GM23248 (cell line): ENCODE results near the gene COL4A5. TPM values are rescaled to one million over a fixed set of nuclear protein-coding genes. Genes with fewer than 3 reads are reported as not detected.

Experiments used
- DNase-seq: peaks from one replicate; pipeline ENCODE4 v3.0.0-alpha.2; 2015
- H2AFZ ChIP-seq: fragments of 200-600 bp; sonication (generic); 2 replicates; pipeline ENCODE4 v1.6.1; 2016; ENCODE audit warnings: antibody characterized with exemption
- H3F3A ChIP-seq: fragments of 200-600 bp; sonication (generic); 2 replicates; pipeline ENCODE4 v1.6.1; 2016; ENCODE audit warnings: mild to moderate bottlenecking, antibody characterized with exemption, mixed run types; ENCODE audit not compliant: insufficient read depth
- H3K27ac ChIP-seq: fragments of 200-600 bp; sonication (generic); 2 replicates; pipeline ENCODE4 v1.5.1; 2016; ENCODE audit warnings: mild to moderate bottlenecking
- H3K27me3 ChIP-seq: fragments of 200-600 bp; sonication (generic); replicated peaks from 2 replicates; pipeline ENCODE4 v1.6.1; 2016; ENCODE audit warnings: mild to moderate bottlenecking; ENCODE audit not compliant: insufficient read depth
- H3K36me3 ChIP-seq: fragments of 200-600 bp; sonication (generic); 2 replicates; pipeline ENCODE4 v1.6.1; 2016; ENCODE audit warnings: low read depth, mild to moderate bottlenecking
- H3K4me1 ChIP-seq: fragments of 200-600 bp; sonication (generic); 2 replicates; pipeline ENCODE4 v1.6.1; 2016; ENCODE audit warnings: mild to moderate bottlenecking; ENCODE audit not compliant: insufficient read depth
- H3K4me2 ChIP-seq: fragments of 200-600 bp; sonication (generic); one replicate; pipeline ENCODE4 v1.6.1; 2016; ENCODE audit warnings: mild to moderate bottlenecking; ENCODE audit not compliant: unreplicated experiment
- H3K4me3 ChIP-seq: fragments of 200-600 bp; sonication (generic); 2 replicates; pipeline ENCODE4 v1.5.1; 2016; ENCODE audit warnings: mild to moderate bottlenecking
- H3K79me2 ChIP-seq: fragments of 200-600 bp; sonication (generic); 2 replicates; pipeline ENCODE4 v1.6.1; 2016; ENCODE audit warnings: mild to moderate bottlenecking; ENCODE audit not compliant: insufficient read depth
- H3K9ac ChIP-seq: fragments of 200-600 bp; sonication (generic); 2 replicates; pipeline ENCODE4 v1.6.1; 2016; ENCODE audit warnings: mild to moderate bottlenecking
- H3K9me2 ChIP-seq: fragments of 200-600 bp; sonication (generic); 2 replicates; pipeline ENCODE4 v1.6.1; 2016; ENCODE audit warnings: mixed run types, mild to moderate bottlenecking, moderate library complexity; ENCODE audit not compliant: insufficient read depth
- H3K9me3 ChIP-seq: fragments of 200-600 bp; sonication (generic); one replicate; pipeline ENCODE4 v1.6.1; 2017; ENCODE audit warnings: low read depth
- H4K20me1 ChIP-seq: fragments of 200-600 bp; sonication (generic); 2 replicates; pipeline ENCODE4 v1.6.0; 2016; ENCODE audit not compliant: insufficient read depth
- EZH2 ChIP-seq: fragments of 200-600 bp; sonication (generic); IDR thresholded peaks from 2 replicates; pipeline ENCODE4 v1.6.1; 2018; ENCODE audit warnings: antibody characterized with exemption, mild to moderate bottlenecking; ENCODE audit not compliant: insufficient read depth, poor library complexity, severe bottlenecking
- EZH2phosphoT487 ChIP-seq: fragments of 200-600 bp; sonication (generic); IDR thresholded peaks from 2 replicates; pipeline ENCODE4 v1.6.1; 2018; ENCODE audit warnings: antibody characterized with exemption, moderate library complexity, mild to moderate bottlenecking, low read depth; ENCODE audit not compliant: insufficient read depth
- WGBS, 2 experiments: methylation state at CpG; one replicate each; pipeline ENCODE4 v1.1.6; 2015 to 2017; ENCODE audit warnings: low lambda C conversion rate in 2 of 2, low coverage in 1 of 2; ENCODE audit errors: missing lambda C conversion rate in 2 of 2; 5-methylcytosine and 5-hydroxymethylcytosine counted together
- in situ Hi-C: fragments of 300-500 bp; cut with MboI; formaldehyde crosslinking; loops from 2 replicates; pipeline ENCODE4 v1.15.0; 2020
- polyA plus RNA-seq: library from polyadenylated mRNA; unstranded; fragments of >200 nt; fragmentation: Nextera tagmentation; extraction: Ambion mirVana; gene quantifications from 2 replicates; pipeline ENCODE4 v1.2.1, GENCODE V29; 2016
- total RNA-seq: library from RNA; depleted of rRNA; stranded (reverse); fragments of >200 nt; shearing (Covaris generic); gene quantifications from 2 replicates; pipeline ENCODE4 v1.2.3, GENCODE V29; 2014

COL4A5 gene
- total and polyA plus RNA-seq, 2 experiments from 2014 or later: 5.3 to 14.4 TPM

- no peak for TF ChIP-seq EZH2
- no peak for TF ChIP-seq EZH2phosphoT487
- no peaks in the 10 kb centered on the region for H3K4me1 ChIP-seq
- no peak for DNase-seq
- H3K36me3 ChIP-seq: no peaks in the 10 kb centered on the region
- H3K9ac ChIP-seq: no peak overlapping the region
- H2AFZ ChIP-seq: no peak overlapping the region
- no peaks in the 10 kb centered on the region for H3K9me2 ChIP-seq
- in situ Hi-C loops: no loop called here
- H4K20me1 ChIP-seq: no peaks in the 10 kb centered on the region
- no peak overlapping the region for H3K4me3 ChIP-seq
- no peak overlapping the region for H3K4me2 ChIP-seq
- no peak overlapping the region for H3K27ac ChIP-seq
- no peaks in the 10 kb centered on the region for H3K79me2 ChIP-seq
- no peaks in the 10 kb centered on the region for H3F3A ChIP-seq
- no peaks in the 10 kb centered on the region for H3K9me3 ChIP-seq
- H3K27me3 ChIP-seq: no peaks in the 10 kb centered on the region
Measured at GRCh38 chrX:108614616-108615015, 175.0 kb downstream of the COL4A5 start.

- no peak for DNase-seq
- no peaks in the 10 kb centered on the region for H3K9me2 ChIP-seq
- H3F3A ChIP-seq: no peaks in the 10 kb centered on the region
- H3K9ac ChIP-seq: no peak overlapping the region
- in situ Hi-C loops: no loop called here
- no peak overlapping the region for H2AFZ ChIP-seq
- no peaks in the 10 kb centered on the region for H3K4me1 ChIP-seq
- no peaks in the 10 kb centered on the region for H3K27me3 ChIP-seq
- no peak for TF ChIP-seq EZH2
- no peak overlapping the region for H3K4me2 ChIP-seq
- H3K9me3 ChIP-seq: no peaks in the 10 kb centered on the region
- no peaks in the 10 kb centered on the region for H3K79me2 ChIP-seq
- no peaks in the 10 kb centered on the region for H4K20me1 ChIP-seq
- no peaks in the 10 kb centered on the region for H3K36me3 ChIP-seq
- no peak overlapping the region for H3K4me3 ChIP-seq
- no peak overlapping the region for H3K27ac ChIP-seq
Measured at GRCh38 chrX:108640817-108641216, 201.2 kb downstream of the COL4A5 start.

DNA sequence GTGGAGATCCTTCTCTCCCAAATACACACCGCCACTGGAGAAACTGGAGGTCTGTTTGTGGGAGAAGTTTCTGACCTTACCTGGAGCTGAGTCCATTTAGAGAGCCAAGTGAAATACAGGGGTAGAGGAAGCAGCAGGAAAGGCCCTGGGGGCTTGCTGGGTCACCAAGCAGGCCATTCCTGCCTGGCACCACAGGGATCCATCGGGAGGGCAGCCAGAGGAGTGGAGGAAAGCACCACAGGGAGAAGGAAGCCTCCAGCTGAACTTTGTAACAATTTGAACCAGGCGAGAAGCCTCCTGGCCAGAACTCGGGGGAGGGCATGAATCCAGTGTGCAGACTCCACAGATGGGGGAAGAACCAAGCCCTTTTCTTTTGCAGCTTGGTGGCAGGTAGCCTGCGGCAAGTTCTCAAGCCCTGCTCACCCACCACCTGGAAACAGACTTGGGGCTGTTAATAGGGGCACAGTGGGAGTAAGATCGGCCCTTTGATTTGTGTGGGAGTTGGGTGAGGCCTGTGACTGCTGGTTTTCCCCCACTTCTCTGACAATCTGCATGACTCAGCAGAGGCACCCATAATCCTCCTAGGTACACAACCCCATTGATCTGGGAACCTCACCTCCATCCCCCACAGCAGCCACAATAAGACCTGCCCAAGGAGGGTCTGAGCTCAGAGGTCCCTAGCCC is 202.1 kb downstream of the COL4A5 start:
- Histone ChIP-seq H3K9ac (no peak overlapping the region), H3K27ac (no peak overlapping the region), H3K4me1 (no peaks in the 10 kb centered on the region), H2AFZ (no peak overlapping the region), H4K20me1 (no peaks in the 10 kb centered on the region), H3K4me3 (no peak overlapping the region), H3F3A (no peaks in the 10 kb centered on the region), H3K9me2 (no peaks in the 10 kb centered on the region), H3K79me2 (no peaks in the 10 kb centered on the region), H3K36me3 (no peaks in the 10 kb centered on the region), H3K27me3 (no peaks in the 10 kb centered on the region), H3K4me2 (no peak overlapping the region), H3K9me3 (no peaks in the 10 kb centered on the region)
- no peak for DNase-seq
- in situ Hi-C loops: no loop called here
- no peak for TF ChIP-seq EZH2
- no peak for TF ChIP-seq EZH2phosphoT487
- WGBS, 2 experiments: 68 to 83% methylated on average over 5 to 6 of the region's 6 CpGs

- no peak overlapping the region for H3K4me3 ChIP-seq
- H3K4me2 ChIP-seq: no peak overlapping the region
- H3K79me2 ChIP-seq: no peaks in the 10 kb centered on the region
- 82 to 90% methylated on average over 1 of the region's 1 CpG for WGBS, 2 experiments
- no peaks in the 10 kb centered on the region for H4K20me1 ChIP-seq
- no peaks in the 10 kb centered on the region for H3K9me3 ChIP-seq
- no peak for TF ChIP-seq EZH2
- no peak for TF ChIP-seq EZH2phosphoT487
- no peaks in the 10 kb centered on the region for H3F3A ChIP-seq
- no peaks in the 10 kb centered on the region for H3K27me3 ChIP-seq
- H3K4me1 ChIP-seq: no peaks in the 10 kb centered on the region
- no peak overlapping the region for H3K27ac ChIP-seq
- no peaks in the 10 kb centered on the region for H3K9me2 ChIP-seq
- H3K9ac ChIP-seq: no peak overlapping the region
- no peak overlapping the region for H2AFZ ChIP-seq
- no peak for DNase-seq
- in situ Hi-C loops: no loop called here
- H3K36me3 ChIP-seq: no peaks in the 10 kb centered on the region
Measured at GRCh38 chrX:108642273-108642628, 202.6 kb downstream of the COL4A5 start.

GRCh38 chrX:108664701-108665100 is 225.1 kb downstream of the COL4A5 start:
- 91 to 97% methylated on average over 3 of the region's 3 CpGs for WGBS, 2 experiments
- Histone ChIP-seq H3K27me3 (no peaks in the 10 kb centered on the region), H3K27ac (no peak overlapping the region), H3K9me3 (no peaks in the 10 kb centered on the region), H3K9me2 (no peaks in the 10 kb centered on the region), H3K9ac (no peak overlapping the region), H3K36me3 (no peaks in the 10 kb centered on the region), H3K79me2 (no peaks in the 10 kb centered on the region), H3F3A (no peaks in the 10 kb centered on the region), H3K4me1 (no peaks in the 10 kb centered on the region), H2AFZ (no peak overlapping the region), H3K4me2 (no peak overlapping the region), H4K20me1 (no peaks in the 10 kb centered on the region), H3K4me3 (no peak overlapping the region)
- in situ Hi-C loops: no loop called here
- DNase-seq: no peak
- no peak for TF ChIP-seq EZH2
- no peak for TF ChIP-seq EZH2phosphoT487
